ENCODE measurements around the gene KIF16B.

Gene KIF16B

GRCh38 chr20:16385891-16386290 lies 187.4 kb downstream of the KIF16B start:
- H3K9me3 ChIP-seq (ENCODE audit: control insufficient read depth, insufficient read depth, low read depth, low read length) = no peaks in the 10 kb centered on the region
- ChIA-PET CTCF (no interaction called here), POLR2A (no interaction called here)
- no peak overlapping the region for H3K27ac ChIP-seq (ENCODE audit: extremely low read depth, low read depth, low read length)
- H3K4me3 ChIP-seq (ENCODE audit: low read depth, low read length) = no peak overlapping the region
- TF ChIP-seq ZBTB6 (tag by site-specific recombination; IDR thresholded peaks at IDR 0.05) (no peak), MYNN (tag by site-specific recombination; IDR thresholded peaks at IDR 0.05; ENCODE audit: borderline replicate concordance) (no peak), ZNF560 (tag by site-specific recombination; IDR thresholded peaks at IDR 0.05; ENCODE audit: borderline replicate concordance) (no peak), IKZF3 (tag by site-specific recombination; IDR thresholded peaks at IDR 0.05) (no peak), ZNF513 (tag by site-specific recombination; IDR thresholded peaks at IDR 0.05) (no peak), ZNF558 (tag by site-specific recombination; IDR thresholded peaks at IDR 0.05) (no peak), ZNF239 (tag by site-specific recombination; IDR thresholded peaks at IDR 0.05) (no peak), RBAK (tag by site-specific recombination; IDR thresholded peaks at IDR 0.05) (no peak), ZBTB20 (tag by site-specific recombination; IDR thresholded peaks at IDR 0.05) (no peak), ZNF366 (tag by site-specific recombination; conservative IDR thresholded peaks at IDR 0.05) (no peak), ZNF654 (tag by site-specific recombination; IDR thresholded peaks at IDR 0.05; ENCODE audit: low read depth) (no peak), TRIM28 (IDR thresholded peaks at IDR 0.05; ENCODE audit: borderline replicate concordance, low read length) (no peak), ZNF776 (tag by site-specific recombination; IDR thresholded peaks at IDR 0.05; ENCODE audit: borderline replicate concordance) (no peak)
- no peaks in the 10 kb centered on the region for H3K4me1 ChIP-seq (ENCODE audit: control insufficient read depth, insufficient read depth, low read length)
- peaks cover 0 to 3% of the 10 kb centered on the region in 2 experiments; a peak in 1 of 3 replicates for H3K36me3 ChIP-seq (ENCODE audit: control insufficient read depth in 2 of 2, insufficient read depth in 1 of 2, low read length in 2 of 2)

- Histone ChIP-seq H3K9me3 (ENCODE audit: control insufficient read depth, insufficient read depth, low read depth, low read length) (no peaks in the 10 kb centered on the region), H3K27ac (ENCODE audit: extremely low read depth, low read depth, low read length) (no peak overlapping the region), H3K36me3 (ENCODE audit: control insufficient read depth in 2 of 2, insufficient read depth in 1 of 2, low read length in 2 of 2) (peaks cover 0 to 3% of the 10 kb centered on the region in 2 experiments; a peak in 1 of 3 replicates), H3K4me3 (ENCODE audit: low read depth, low read length) (no peak overlapping the region), H3K4me1 (ENCODE audit: control insufficient read depth, insufficient read depth, low read length) (no peaks in the 10 kb centered on the region)
- POLR2A ChIA-PET = no interaction called here
- CTCF ChIA-PET = no interaction called here
- TF ChIP-seq ZNF621 (tag by site-specific recombination; IDR thresholded peaks at IDR 0.05) (no peak), ELK4 (IDR thresholded peaks at IDR 0.05; ENCODE audit: borderline replicate concordance, low read depth, low read length) (no peak), MZF1 (tag by site-specific recombination; IDR thresholded peaks at IDR 0.05; ENCODE audit: borderline replicate concordance) (no peak), ZNF514 (tag by site-specific recombination; IDR thresholded peaks at IDR 0.05) (no peak), KLF7 (tag by site-specific recombination; IDR thresholded peaks at IDR 0.05; ENCODE audit: borderline replicate concordance) (no peak), ZNF19 (tag by site-specific recombination; IDR thresholded peaks at IDR 0.05; ENCODE audit: low read depth) (no peak), ZBTB21 (tag by site-specific recombination; IDR thresholded peaks at IDR 0.05) (no peak), KLF17 (tag by site-specific recombination; IDR thresholded peaks at IDR 0.05) (no peak), ZNF704 (tag by site-specific recombination; IDR thresholded peaks at IDR 0.05) (no peak), ZNF580 (tag by site-specific recombination; IDR thresholded peaks at IDR 0.05) (no peak), ZBTB6 (tag by site-specific recombination; IDR thresholded peaks at IDR 0.05) (no peak), ZSCAN18 (tag by site-specific recombination; IDR thresholded peaks at IDR 0.05) (no peak), ZNF664 (tag by site-specific recombination; IDR thresholded peaks at IDR 0.05) (no peak), YY1 (tag by site-specific recombination; IDR thresholded peaks at IDR 0.05) (no peak), ZFHX2 (tag by site-specific recombination; conservative IDR thresholded peaks at IDR 0.05) (no peak), ZNF626 (tag by site-specific recombination; IDR thresholded peaks at IDR 0.05) (no peak)
Observed at GRCh38 chr20:16385462-16385861, 187.8 kb downstream of the KIF16B start.

Data from HEK293 (cell line).